AG08395 (cell line): ENCODE results near the gene SKIL.
A peak's percentile ranks its signal among the peaks of the same experiment; 100 is the strongest.

Source experiments
- DNase-seq: peaks from one replicate; pipeline ENCODE4 v3.0.0; 2012; ENCODE audit warnings: mixed read lengths, low spot score

SKIL gene

DNA sequence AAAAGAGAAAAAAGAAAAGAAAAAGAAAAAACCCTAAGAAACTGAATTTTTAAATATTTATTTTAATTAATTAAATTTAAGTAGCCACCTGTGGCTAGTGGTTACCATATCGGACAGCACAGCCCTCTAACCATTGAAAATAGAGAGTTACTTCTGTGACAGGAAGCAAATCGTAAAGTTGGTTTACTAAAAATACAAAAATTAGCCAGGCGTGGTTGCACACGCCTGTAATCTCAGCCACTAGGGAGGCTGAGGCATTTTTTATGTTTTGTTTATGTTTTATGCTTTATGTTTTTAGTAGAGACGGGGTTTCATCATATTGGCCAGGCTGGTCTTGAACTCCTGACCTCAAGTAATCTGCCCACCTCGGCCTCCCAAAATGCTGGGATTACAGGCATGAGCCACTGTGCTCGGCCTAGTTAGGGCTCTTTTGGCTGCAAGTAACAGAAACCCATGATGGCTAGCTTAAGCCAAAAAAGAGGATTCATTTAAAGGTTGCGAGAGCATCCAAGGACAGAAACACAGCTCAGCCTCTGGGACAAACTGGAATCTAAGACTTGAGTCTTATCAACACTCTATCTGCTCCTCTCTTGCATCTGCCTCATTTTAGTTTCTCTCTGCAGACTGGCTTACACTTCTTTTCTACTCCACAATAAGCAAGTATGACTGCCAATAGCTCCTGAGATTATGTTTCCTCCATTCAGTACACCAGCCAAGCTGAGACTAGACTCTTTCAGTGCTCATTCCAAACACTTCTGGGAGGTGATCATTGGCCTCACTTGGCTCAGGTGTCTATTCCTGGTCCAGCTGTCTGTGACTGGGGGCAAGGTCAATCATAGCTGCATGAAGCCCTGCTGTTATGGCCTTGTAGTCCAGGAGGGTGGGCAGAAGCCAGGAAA, 6.8 kb upstream of the SKIL start:
- no peak for DNase-seq

DNA sequence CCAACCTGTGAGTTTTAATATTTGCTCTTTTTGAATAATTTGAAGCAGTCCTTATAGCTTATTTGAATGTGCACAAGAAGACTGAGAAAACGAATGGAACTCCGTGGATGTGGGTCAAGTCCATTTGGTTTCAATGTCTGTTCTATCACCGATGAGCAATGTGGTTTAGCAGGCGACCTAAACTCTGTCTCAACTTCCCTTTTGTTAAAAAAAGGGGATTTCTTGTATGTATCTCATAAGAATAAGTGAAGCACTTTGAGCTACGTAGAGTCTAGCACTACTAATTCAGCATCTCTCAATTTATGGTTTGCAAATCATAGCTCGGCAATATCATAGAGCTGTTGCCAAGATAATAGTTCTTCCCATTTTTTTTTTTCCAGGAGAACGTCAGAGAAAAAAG, 4.6 kb upstream of the SKIL start:
- DNase-seq = no peak

- DNase-seq = no peak
These were observed 4.0 kb upstream of the SKIL start for GRCh38 chr3:170353485-170353884.

DNA sequence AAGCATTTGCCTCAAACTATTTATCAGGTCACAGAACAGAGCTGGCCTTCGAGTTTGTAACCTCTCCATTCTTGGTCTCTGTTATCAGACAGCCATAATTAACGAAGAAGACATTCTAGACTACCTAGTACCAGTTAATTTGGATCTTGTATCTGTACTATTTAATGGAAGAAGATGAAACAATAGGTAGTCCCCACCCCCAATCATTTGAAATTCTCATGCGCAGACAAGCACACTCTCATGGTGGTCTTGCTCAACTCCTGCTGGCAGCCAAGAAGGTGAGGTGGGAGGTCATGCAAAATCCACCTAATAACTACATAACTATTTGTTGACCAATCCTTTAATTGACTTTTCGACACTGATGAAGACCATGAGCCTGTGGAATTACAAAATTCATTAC, 2.8 kb upstream of the SKIL start:
- no peak for DNase-seq

DNA sequence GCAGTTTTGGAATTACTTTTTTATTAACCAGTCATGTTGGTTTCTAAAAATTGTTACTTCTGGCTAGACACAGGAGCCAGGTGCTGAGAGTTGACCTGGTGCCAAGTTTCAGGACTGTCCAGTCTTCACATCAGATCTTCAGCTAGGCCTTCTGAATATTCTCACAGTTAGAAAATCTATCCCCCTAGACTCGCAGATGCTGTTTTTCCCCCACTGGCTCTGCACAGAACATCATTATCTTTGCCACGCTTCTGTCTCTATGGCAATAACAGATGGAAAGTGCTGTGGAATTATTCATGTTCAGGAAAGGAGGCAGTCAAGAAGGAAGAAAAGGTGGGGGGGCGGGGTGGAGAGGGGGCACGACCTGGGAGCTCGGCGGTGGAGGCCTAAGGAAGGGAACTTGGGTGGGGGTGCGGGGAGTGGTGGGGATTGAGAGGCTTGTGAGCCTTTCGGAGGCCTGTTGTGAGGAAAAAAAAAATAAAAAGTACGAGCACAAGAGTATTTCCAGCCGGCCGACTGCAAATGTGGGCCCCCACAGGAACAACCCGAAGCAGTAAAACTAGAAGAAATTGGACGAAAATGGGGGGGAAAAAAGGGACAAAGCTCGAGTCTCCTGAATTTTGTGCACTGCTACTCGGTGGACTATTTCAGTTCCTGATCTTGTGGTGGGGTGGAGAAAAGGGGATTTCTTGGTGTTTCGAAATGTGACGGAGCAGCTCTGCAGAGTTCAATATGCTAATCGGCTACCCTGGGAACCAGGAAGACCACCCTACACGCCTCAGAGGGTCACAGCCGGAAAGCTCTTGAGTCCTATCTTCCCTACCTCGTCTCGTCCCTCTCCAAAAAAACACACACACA, 1.5 kb upstream of the SKIL start:
- peak; percentile 28 for DNase-seq

DNA sequence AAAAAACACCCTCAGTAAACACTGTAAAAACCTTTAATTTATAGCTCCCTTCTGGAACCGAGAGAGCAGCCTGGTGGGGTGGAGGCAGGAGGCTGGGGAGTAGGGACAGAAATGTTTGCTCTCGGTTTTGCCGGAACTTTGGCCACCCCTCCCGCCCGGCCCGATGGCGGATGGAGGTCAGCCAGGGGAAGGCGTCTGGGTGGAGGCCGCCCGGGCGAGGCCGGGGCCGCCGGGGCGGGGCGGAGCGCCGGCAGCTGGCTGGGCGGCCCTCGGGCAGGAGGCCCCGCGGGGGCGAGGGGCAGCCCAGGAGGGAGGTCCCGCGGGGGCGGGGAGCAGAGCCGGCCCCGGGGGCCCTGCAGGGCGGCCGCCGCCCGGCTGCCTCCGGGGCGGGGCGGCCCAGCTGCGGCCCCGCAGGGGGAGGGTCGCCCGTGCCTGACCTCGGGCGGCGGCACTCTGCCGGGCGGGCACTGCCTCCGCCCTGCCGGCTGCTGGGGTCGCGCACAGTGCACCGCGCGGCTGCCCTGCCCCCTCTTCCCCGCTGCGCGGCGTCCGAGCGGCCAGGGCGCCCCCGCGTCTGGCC, 829 bp upstream of the SKIL start:
- DNase-seq = peak; percentile 84

GRCh38 chr3:170358042-170359010, 811 bp downstream of the SKIL start:
- DNase-seq = peak; percentile 67

DNA sequence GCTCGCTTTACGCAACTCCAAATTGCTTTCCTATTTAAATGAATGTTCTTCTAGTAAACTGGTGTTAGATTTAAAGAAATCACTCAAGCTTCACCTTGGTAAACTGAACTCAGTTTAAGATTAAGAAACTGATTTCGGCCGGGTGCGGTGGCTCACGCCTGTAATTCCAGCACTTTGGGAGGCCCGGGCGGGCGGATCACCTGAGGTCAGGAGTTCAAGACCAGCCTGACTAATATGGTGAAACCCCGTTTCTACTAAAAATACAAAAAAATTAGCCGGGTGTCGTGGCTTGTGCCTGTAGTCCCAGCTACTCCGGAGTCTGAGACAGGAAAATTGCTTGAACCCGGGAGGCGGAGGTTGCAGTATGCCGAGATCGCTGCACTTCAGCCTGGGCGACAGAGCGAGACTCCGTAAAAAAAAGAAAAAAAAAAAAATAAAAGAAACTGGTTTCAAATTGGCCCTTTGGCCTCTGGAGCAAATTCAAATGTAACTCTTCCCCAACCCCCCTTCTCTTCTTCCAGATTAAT, 1.7 kb downstream of the SKIL start:
- DNase-seq = no peak

GRCh38 chr3:170360466-170360865, 3.0 kb downstream of the SKIL start:
- no peak for DNase-seq

GRCh38 chr3:170360916-170361315, 3.4 kb downstream of the SKIL start:
- no peak for DNase-seq

DNA sequence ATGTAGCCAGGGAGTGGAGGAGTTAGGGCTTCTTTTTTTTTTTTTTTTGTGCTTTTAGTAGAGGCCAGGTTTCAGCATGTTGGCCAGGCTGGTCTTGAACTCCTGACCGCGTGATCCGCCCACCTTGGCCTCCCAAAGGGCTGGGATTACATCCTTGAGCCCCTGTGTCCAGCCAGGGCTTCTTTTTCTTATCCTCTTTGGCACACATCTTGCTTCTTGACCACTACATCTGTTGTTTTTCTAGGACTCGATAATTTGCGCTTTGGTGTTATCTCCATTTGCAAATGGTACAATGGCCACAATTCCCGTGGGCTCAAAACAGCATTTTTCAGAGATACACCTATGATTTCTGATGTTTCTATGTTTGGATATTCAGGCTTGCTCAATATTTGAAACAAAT, 4.2 kb downstream of the SKIL start:
- no peak for DNase-seq

DNA sequence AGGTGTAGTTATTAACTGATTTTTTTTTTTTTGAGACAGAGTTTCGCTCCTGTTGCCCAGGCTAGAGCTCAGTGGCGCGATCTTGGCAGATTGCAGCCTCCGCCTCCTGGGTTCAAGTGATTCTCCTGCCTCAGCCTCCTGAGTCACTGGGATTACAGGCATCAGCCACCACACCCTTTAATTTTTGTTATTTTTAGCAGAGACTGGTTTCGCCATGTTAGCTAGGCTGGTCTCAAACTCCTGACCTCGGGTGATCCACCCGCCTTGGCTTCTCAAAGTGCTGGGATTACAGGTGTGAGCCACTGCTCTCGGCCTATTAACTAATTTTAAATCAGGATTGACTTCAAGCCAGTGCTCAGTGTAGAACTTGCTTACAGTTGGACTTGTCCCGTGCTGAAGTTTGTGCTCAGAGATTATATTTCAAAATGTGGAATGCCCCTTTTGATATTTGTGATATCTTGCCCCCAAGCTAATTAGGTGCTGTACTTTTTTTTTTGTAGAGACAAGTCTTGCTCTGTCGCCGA, 6.0 kb downstream of the SKIL start:
- DNase-seq = no peak

DNA sequence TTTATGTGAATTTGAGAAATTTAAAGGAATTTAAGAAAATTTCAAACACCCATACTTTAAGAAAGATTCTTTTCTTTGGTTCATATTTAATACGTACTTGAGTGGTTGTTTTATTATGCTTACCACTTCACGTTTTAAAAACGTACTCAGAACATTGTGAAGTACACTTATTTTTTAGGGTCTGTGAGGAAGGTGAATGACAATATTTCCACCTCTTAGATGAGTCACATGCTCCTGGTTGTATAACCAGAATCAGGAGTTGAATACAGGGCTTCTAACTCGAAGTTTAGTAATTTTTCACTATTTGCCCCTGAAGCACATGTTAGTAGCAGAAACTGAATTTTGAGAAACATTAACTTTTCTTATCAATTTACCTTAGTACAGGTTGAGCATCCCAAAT, 7.5 kb downstream of the SKIL start:
- DNase-seq = no peak

DNA sequence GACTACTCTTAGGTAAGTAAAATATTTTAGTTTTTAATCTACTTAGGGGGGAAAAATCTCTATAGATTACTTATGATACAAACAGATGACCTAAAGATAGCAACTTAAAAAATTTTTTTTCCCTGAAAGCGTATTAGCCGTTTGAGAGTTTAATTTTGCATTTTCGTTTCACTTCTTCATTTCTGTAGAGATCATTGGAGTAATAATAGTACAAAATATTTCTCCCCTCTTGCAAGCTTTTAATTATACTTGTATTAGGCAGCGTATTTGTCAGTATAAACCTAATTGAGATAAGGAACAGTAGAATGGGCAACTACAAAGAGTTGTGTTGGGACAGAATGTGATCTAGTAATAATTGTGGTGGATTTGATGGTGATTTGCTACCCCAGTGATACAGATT, 10.3 kb downstream of the SKIL start:
- DNase-seq = no peak

- no peak for DNase-seq
These were observed 11.4 kb downstream of the SKIL start for GRCh38 chr3:170368921-170369320.

DNA sequence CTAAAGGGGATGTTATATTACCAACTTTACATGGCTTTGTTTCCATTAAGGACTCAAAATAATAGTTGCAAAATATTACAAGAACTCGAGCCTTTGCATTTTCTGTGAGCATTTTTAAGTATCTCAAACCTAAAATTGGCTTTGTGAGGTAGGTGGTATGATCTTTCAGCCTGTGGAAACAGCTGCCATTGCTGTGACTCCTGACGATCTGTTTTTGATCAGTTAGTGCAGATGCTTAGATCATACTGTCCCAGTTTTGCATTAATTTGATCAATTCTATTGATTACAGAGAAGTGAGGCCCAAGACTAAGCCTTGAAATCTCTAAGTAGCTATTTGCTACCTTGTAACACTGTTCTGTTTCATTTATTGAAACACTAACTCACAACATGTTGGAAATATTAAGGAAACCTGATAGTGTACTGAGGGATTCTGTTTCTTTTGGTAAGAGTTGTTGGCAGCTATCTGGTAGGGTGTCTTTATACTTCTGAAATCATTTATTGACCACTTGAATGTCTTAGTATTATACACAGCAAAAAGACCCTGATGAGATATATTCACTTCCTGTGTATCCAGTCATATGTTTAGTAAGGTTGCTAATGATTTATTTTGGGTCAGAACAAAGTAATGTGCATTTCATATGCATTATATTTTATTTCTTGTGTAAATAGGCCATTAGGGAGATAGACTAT, 14.8 kb downstream of the SKIL start:
- no peak for DNase-seq

- peak; percentile 24 for DNase-seq
These were observed 26.1 kb downstream of the SKIL start for GRCh38 chr3:170383567-170383966.

DNA sequence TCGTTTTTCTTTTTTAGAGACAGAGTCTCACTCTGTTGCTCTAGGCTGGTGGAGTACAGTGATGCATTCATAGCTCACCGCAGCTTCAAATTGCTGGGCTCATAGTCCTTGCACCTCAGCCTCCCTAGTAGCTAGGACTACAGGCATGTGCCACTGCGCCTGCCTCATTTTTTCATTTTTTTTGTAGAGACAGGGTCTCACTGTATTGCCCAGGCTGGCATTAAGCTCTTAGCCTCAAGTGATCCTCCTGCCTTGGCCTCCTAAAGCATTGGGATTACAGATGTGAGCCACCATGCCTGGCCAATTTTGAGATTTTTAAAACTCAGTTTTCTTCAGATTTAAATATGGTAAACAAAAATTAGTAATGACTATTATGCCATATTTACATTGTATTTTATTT, 29.0 kb downstream of the SKIL start:
- no peak for DNase-seq

- peak; percentile 11 for DNase-seq
These were observed 30.4 kb downstream of the SKIL start for GRCh38 chr3:170387950-170388349.

- no peak for DNase-seq
These were observed 33.6 kb downstream of the SKIL start for GRCh38 chr3:170391108-170391507.
